GM12864 (cell line): Measurements from ENCODE around the gene TJP3.

Source experiments
- DNase-seq: peaks from one replicate; pipeline ENCODE4 v3.0.0-alpha.2; 2011; ENCODE audit warnings: low read depth
- H3K4me3 ChIP-seq: 2 replicates; pipeline ENCODE4 v1.5.1; 2011; ENCODE audit warnings: mild to moderate bottlenecking, low read depth, low read length, control low read depth
- TF ChIP-seq, protein P1 (sequence below): IDR thresholded peaks from 2 replicates; pipeline ENCODE4 v1.5.1; 2011; ENCODE audit warnings: low read depth, mild to moderate bottlenecking, moderate library complexity, low read length, control low read depth, inconsistent platforms; ENCODE audit errors: missing control alignments

The TJP3 gene

DNA sequence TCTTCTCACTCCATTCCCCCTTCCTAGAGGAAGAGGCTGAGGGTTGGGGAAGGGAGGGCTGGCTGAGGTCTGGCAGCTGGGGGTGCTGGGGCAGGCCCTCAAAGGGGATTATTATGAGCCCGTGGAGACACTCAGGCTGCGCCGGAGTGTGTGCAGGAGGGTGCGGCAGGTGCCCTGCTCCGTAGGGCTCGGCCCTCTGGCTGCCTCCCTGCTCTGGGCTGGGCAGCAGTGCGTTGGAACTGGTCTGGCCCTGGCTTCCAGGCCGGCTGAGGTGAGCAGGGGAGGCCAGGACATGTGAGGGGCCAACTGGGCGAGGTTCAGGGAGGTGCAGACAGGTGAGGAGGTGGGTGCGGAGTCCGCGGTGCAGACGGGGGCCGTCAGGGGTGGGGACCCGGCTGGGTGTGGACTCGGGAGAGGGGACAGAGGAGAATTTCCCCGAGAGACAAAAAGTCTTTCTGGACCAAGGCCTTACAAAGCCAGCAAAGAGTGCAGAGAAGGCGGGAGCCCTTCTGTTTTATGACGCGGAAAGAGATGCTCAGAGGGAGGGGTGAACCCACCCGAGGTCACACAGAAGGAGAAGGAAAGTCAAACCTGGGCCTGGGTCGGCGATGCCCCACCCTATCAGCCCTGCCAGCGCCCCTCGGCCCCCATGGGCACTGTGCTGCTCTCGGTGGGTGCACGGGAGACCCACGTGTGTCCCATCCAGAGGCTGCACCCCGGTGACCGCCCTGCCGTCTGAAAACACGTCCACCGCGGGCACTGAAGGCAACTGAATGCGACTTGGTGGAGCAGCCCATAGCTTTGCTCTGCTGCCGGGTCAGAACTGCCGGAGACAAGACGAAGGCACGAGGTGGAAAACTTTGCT is 38.9 kb upstream of the TJP3 start:
- no peak for DNase-seq
- no peak overlapping the region for H3K4me3 ChIP-seq
- TF ChIP-seq, protein P1, sequence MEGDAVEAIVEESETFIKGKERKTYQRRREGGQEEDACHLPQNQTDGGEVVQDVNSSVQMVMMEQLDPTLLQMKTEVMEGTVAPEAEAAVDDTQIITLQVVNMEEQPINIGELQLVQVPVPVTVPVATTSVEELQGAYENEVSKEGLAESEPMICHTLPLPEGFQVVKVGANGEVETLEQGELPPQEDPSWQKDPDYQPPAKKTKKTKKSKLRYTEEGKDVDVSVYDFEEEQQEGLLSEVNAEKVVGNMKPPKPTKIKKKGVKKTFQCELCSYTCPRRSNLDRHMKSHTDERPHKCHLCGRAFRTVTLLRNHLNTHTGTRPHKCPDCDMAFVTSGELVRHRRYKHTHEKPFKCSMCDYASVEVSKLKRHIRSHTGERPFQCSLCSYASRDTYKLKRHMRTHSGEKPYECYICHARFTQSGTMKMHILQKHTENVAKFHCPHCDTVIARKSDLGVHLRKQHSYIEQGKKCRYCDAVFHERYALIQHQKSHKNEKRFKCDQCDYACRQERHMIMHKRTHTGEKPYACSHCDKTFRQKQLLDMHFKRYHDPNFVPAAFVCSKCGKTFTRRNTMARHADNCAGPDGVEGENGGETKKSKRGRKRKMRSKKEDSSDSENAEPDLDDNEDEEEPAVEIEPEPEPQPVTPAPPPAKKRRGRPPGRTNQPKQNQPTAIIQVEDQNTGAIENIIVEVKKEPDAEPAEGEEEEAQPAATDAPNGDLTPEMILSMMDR, result no peak

DNA sequence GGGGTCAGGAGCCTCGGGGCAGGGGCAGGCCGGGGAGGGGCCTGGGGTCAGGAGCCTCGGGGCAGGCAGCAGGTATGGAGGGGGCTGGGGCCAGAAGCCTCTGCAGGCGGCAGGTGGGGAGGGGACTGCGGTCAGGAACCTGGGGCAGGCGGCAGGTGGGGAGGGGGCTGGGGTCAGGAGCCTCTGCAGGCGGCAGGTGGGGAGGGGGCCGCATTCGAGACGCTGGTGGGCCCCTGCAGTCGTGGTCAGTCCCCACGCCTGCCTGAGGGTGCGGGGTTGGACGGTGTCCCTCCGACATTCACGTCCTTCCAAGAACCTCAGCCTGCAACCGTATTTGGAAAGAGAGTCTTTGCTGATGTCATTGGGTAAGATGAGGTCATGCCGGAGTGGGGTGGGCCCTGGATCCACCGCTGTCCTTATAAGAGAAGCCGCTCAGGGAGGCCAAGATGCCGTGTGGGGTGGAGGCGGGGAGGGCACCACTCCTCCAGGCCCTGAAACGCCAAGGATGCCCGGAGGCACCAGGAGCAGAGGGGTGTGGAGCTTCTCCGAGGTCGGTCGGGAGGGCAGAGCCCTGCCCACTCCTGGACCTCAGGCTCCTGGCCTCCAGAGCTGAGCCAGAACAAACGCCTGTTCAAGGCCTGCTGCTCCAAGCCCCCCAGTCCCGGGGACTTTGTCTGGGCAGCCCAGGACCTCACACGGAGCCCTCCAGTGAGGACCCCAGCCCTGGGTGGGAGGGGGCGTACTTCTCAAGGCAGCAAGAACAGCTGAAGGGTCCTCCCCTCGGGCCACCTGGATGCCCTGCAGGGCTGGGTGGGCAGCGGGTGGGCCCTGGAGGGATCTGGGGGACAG is 38.0 kb upstream of the TJP3 start:
- no peak for DNase-seq
- TF ChIP-seq, protein P1, result no peak
- H3K4me3 ChIP-seq, result no peak overlapping the region

DNA sequence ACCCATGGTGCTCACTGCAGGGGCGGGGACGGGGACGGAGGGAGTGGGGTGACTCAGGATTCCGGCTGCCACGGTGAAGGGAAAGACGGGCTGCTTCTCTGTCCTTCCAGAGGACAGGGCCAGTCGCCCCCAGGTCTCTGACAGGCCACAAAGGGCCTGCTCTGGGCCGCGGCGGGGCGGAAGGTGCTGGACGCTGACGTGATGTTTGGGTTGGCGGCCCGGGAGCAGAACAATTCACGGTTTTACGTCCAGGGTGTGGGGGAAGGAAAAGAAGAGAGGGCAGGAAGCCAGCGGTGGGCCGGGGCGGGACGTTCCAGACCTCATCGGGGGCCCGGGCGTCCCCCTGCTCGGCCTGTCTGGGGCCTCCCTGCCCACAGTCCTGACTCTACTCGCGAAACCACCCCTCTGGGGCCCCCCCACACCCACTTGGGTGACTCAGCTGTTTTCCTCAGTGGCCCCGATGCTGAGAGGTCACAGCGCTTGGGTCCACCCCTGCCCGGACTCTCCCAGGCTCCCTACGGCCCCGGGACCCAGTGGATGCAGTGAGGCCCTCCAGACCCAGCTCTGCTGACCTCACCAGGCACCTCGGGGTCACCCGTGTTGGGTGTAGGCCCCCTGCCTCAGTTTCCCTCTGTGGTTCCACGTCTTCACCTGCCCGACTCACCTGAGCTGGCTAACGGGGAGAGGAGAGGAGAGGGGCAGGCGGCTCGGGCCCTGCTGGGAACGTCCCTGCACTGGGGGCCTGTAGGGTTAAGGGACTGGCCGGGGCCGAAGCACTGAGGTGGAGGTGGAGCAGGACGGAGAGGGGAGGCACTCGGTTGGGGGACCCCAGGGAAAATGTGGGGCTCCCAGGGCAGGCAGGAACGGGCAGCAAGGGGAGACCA is 37.1 kb upstream of the TJP3 start:
- H3K4me3 ChIP-seq, result no peak overlapping the region; the same call in 1 of the 2 replicates
- DNase-seq, result no peak
- TF ChIP-seq, protein P1, result no peak

DNA sequence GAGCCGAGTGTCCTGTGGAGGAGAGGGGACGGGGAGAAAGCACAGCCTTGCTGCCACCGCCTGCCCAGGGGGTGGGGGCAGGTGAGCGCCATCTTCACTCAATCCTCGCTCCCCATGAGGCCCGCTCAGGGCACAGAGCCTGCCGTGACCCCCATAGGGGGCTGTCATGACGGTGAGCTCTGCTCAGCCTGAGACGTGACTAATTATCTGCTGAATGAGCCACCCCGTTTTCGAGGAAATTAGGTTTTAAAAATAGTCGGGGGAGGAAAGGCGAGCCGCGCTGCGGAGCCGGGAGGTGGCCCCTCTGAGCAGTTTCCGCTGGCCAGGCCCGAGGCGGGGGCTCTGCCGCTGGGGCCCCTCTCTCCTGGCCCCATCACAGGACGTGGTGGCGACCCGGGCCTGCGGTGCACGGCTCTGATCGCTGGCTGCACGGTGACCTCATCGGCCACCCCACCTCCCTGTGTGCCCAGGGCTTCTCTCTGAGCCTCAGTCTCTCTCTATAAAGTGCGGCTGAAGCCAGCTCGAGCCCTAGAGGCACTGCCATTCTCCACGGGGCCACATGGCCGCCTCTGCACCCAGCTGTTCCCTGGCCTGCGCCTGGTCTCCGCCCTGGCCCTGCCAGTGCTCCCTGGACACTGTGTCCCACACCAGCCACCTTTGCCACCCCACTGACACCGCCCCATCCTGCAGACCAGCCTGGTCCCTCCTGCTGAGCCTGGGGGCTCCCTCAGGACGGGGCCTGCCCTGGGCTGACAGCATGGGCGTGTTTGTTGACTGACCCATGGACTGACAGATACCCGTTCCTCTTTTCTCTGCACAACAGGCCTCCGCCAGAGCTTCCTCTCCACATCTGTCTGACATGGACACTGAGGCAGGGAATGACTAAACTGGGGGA is 36.3 kb upstream of the TJP3 start:
- H3K4me3 ChIP-seq, result no peak overlapping the region
- TF ChIP-seq, protein P1, result no peak
- no peak for DNase-seq

DNA sequence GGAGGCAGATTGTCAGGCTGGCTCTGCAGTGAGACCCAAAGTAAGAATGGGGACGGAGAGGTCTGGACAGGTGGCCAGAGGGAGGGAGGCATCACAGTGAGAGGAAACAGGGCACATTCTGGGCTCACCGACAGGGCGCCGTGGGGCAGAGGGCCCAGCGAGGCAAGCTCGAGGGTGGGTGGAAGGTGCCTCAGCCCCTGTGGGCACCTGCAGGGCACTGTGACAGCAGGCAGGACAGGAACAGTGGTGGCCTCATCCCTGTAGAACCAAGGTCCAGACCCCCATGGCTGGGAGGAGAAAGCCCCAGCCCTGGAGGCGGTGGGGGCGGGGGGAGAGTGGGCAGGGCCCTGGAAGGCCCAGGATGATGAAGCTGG is 35.6 kb upstream of the TJP3 start:
- no peak for DNase-seq
- H3K4me3 ChIP-seq, result no peak overlapping the region
- TF ChIP-seq, protein P1, result no peak

DNA sequence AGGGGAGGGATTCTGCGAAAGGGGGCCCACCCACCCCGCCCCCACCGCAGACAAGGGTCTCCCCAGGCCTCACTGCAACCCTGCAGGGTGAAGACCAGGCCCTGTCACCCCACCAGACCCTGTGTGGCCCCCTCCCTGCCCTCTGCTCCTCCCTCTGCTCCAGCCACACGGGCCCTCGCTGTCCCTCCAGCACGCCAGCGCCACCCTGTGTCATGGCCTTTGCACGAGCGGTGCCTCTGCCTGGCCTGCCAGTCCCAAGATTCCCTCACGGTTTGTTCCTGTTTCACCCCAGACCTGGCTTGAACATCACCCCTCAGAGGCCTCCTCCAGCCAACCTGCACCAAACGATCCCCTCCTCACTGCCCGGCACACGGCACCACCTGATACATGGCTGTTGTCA is 35.2 kb upstream of the TJP3 start:
- TF ChIP-seq, protein P1, result no peak
- no peak for DNase-seq
- no peak overlapping the region for H3K4me3 ChIP-seq
